HPDE6-E6E7 (cell line): ENCODE results near the gene GOLGA2.
"Not testable (repeated sequence)": the region's sequence is repeated elsewhere in the genome, so short reads cannot be mapped to it uniquely, and the experiment has no call there.

Experiments used
- DNase-seq: peaks from one replicate; pipeline ENCODE4 v3.0.0; 2011; ENCODE audit warnings: missing footprints; ENCODE audit errors: extremely low spot score

GOLGA2 gene

DNA sequence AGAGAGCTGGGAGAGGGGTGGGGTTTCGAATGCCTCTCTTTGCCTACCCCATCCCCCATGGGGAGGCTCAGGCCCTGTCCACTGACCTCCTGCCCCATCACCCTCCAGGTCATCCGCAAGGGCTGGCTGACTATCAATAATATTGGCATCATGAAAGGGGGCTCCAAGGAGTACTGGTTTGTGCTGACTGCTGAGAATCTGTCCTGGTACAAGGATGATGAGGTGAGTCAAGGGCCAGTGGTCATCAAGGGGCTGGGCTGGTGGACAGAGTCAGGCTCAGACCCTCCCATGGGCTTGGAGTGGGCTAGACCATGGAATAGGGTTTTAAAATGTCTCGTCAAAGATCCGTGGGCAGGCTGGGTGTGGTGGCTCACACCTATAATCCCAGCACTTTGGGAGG lies 33.7 kb downstream of the GOLGA2 start:
- DNase-seq, result no peak

DNA sequence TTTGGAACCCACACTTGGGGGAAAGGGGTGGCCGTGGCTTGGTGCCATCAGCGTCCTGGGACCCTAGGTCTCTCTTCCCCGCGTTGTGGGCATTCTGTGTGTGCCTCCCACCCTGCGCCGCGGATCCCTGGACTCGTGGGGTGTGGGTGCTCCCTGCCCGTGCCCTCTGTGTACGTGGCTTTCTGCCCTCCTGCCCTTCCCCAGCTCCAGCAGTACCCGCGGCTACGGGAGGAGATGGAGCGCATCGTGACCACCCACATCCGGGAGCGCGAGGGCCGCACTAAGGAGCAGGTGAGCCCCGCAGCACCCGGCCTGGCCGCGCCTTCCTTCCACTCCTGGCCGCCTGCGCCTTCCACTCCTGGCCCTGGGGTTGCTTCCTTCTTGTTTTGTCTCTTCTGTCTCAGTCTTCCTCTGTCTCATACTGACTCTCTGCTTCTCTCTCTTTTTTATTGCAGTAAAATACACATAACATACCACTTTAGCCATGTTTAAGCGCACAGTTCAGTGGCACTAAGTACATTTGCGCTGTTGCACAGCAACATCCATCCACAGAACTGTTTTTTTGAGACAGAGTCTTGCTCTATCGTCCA lies 41.9 kb downstream of the GOLGA2 start:
- DNase-seq, result no peak

DNA sequence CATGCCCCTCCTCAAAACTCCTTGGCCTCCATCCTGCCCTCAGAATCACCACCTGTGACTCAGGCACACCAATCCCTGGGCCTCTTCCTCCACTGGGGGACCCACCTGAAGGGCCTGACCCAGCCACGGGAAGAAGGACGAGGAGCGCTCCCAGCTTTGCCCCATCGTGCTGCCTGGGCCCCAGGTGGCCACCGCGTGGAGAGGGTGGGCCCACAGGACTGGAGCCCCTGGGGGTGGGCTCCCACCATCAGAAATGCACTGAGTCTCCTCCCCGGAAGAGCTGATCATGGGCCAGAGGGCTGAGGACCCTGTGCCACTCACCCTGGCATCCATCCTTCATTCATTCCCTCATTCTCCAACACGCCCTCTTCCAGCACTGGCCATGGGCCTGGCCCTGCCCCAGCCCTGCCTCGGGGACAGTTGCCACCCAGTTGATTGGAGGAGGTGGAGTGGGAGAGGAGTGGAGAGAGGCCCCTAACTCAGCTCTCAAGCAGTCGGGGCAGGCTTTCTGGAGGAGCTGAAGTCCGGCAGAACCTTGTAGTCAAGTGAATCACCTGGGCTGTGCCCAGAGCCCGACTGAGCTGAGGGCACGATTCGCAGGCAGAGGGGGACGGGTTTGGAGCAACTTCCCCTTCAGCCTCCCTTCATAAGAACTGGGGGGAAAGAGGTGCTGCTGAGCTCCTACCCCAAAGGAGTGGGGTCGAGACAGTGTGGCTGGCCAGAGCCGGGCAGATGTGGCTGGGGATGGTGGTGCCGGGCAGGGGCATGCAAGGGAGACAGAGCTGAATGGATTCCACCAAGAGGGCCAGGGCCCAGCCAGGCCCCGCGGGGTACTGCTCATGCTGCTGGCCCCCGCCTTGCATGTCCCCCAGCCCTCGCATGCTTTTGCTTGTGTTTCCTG lies 43.0 kb downstream of the GOLGA2 start:
- DNase-seq, result no peak

DNA sequence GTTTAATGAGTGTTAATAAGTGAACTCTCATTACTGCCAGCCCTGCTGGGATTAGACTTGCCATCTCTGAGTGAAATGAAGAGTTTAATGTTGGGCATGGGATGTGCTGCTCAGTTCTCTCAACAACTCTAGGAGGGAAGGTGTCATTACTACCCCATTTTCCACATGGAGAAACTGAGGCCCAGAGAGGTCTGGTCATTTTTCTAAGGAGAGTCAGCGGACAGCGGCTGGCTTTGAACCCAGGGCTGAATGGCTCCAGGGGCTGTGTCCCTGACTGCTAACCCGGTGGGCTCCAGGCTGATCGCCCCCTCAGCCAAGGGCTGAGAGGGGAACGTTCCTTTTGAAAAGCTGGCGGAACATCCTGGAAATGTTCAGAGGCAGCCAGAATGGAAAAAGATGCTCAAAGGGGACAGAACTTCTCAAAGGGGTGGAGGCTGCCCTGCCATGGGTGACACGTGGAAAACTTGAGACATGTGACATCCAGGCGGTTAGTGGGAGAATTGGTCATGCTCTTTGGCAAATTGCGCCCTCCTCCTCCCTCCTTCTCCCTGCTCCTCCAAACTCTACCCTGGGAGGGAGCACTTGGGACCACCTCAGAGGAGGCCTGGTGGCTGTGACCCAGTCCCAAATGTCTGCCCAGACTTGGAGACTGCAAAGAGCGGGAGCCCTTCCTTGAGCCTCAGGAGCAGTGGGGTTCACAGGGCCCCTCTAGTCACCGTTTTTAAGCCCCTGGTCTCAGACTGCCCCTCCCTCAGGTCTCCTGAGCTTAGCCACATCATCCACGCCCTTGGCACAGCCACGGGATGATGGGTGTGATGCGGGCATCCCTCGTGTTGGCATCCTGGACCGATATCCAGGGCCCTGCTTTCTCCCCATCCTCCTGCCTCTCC lies 43.9 kb downstream of the GOLGA2 start:
- DNase-seq, result no peak

DNA sequence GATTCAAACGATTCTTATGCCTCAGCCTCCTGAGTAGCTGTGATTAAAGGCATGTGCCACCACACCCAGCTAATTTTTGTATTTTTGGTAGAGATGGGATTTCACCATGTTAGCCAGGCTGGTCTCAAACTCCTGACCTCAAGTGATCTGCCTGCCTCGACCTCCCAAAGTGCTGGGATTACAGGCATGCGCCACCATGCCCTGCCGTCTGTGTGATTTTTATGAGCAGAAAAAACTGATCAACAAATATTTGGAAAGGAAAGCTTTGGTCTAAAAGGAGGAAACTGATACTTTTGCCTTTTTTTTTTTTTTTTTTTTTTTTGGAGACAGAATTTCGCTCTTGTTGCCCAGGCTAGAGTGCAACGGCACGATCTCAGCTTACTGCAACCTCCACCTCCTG lies 44.9 kb downstream of the GOLGA2 start:
- DNase-seq, result not testable (repeated sequence)

DNA sequence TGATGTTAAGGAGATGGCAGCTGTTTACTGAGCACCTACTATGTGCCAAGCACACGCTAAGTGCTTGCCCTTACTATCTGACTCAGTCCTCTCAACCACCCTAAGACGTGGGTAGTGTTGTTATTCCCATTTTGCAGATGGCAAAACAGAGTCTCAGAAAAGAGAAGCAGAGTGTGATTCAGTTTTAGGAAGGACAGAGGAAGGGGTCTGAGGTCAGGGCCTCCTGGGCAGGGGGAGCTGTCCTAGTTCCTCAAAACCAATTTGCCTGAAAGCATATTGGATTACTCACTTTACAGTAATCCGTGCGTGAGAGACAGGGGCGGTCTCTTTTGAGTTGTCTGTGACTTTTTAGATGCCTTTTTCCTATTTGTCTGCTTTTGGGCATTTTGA lies 49.4 kb downstream of the GOLGA2 start:
- DNase-seq, result no peak

DNA sequence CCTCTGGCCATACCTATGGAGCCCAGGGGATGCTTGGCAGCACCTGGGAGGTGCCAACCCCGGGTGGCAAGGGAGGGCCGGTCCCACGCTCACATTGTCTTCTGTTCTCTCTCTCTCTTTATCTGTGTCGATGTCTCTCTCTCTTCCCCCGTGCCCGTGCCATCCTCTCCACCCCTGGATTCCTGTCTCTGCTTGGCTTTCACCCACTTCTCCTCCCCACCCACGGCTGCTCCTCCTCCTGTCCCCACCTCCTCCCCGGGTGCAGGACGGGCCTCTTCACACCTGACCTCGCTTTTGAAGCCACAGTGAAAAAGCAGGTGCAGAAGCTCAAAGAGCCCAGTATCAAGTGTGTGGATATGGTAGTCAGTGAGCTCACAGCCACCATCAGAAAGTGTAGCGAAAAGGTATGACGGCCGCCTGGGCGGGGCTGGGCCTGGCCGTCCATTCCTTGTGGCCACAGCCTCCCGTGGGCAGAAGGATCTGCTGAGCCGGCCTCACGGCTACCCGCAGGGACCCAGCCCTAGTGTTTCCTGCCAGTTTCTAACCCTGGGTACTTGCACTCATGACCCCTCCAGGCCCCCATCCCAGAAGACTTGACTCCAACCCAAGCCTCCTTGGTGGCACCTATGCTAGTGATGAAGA lies 49.9 kb downstream of the GOLGA2 start:
- DNase-seq, result no peak

DNA sequence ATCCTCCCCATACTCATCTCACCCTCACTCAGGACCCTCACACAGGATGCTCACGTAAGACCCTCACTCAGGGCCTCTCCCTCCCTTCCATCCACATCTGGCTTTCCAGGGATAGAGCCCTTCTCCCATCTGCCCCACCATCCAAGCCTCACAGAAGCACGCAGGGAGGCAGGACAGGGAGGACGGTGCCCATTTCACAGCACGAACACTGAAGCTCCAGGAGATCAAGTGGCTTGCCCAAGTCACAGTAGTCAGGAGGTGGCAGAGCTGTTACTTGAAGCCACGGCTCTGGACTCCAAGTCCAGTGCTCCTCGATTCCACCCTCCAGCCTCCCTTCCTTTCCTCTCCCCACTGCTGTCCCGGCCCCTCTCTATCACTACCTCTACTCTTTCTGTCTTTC lies 50.9 kb downstream of the GOLGA2 start:
- DNase-seq, result no peak

DNA sequence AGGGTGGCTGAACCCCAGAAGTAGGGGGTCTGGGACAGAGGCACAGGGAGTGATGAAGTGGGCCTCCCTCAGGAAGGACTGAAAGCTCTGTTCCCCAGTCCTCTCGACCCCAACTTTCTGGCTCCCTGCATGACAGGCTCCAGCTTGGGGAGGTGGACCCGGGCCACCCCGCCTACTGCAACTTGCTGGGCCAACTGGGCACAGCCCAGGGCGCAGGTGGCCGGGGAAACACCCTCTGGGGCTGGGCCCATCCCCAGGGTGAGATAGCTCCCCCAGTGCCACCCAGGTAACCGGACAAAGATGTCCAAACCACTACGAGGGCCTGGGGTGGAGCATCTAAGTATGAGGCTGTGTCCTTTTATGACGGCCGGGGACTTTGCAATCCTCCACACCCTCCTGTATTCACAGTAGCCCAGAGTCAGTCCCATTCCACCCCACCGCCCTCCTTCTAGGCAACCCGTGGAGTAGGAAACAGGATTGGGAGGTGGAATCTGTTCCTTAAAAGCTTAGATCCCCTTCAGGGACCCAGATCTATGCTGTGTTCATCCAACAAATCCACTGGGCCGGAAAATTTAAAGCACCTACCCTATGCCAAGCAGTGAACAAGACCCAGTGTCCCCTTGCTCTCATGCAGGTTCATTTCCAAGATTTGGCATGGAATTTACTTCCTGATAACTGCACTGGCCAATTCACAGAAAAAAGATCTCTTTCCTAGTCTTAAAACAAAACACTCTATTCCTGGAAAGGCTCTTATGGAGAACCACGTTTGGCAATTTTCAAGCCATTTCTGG lies 52.7 kb downstream of the GOLGA2 start:
- DNase-seq, result no peak

DNA sequence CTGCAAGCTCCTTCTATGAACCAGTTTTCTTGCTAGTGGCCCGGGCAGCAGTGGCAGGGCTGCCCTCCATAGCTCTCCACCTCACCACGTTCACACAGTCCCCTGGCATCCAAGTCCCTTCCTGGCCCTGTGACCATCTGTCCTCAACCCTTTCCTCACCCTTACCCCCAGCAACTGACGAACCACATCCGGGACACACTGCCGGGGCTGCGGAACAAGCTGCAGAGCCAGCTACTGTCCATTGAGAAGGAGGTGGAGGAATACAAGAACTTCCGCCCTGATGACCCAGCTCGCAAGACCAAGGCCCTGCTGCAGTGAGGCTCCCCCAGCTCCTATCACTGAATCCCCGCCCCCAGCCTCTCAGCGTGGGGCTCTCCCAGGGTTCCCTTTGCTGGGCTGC lies 53.8 kb downstream of the GOLGA2 start:
- DNase-seq, result no peak

DNA sequence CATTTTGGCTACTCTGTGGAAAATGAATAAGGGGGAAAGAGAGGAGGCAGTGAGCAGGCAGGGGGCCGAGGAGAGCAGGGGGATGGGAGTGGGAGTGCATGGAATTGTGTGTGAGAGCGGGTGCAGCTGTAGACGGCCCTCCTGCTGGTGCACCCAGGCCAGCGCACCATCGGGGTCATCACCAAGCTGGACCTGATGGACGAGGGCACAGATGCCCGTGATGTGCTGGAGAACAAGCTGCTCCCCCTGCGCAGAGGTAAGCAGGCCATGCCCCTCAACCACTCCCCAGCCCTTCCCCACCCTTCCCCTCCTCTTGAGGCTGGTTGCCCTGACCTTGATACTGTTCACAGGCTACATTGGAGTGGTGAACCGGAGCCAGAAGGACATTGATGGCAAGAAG lies 56.0 kb downstream of the GOLGA2 start:
- DNase-seq, result no peak

DNA sequence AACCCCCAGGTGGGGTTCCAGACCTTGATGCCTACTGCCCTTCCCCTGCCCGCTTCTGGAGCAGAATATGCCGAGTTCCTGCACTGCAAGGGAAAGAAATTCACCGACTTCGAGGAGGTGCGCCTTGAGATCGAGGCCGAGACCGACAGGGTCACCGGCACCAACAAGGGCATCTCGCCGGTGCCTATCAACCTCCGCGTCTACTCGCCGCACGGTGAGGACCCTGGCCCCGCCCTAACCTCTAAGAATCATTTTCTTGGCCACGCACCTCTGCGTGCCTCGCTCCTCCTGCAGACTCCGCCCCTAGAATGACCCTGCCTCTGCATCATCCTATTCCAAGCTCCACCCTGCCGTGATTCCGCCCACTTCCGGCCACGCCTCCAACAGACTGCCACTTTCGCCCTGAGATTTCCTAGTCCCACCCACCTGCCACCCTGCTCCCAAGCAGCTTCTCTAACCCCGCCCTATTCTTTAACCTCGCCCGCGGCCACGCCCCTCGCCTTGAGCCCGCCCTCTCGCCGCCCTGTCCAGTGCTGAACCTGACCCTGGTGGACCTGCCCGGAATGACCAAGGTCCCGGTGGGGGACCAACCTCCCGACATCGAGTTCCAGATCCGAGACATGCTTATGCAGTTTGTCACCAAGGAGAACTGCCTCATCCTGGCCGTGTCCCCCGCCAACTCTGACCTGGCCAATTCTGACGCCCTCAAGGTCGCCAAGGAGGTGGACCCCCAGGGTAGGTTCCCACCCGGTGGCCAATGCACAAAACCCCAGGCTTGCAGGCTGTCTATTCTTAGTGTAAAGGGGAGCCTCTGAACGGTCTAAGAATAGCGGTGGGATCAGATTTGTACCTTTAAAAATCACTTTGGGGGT lies 57.1 kb downstream of the GOLGA2 start:
- peak; percentile 99 for DNase-seq

DNA sequence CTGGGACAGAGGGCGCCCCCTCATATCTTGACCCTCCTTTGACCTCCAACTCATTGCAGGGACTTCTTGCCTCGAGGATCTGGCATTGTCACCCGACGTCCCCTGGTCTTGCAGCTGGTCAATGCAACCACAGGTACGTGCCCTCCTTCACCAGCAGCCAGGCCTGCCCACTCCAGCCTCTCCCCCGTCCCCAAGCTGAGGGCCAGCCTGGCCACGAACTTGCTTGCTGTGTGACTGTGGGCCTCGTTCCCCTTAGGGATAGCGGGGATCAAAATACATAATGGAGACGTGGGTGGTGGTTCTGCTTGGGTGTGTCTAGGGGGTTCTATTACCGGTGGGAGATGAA lies 57.7 kb downstream of the GOLGA2 start:
- DNase-seq, result no peak

DNA sequence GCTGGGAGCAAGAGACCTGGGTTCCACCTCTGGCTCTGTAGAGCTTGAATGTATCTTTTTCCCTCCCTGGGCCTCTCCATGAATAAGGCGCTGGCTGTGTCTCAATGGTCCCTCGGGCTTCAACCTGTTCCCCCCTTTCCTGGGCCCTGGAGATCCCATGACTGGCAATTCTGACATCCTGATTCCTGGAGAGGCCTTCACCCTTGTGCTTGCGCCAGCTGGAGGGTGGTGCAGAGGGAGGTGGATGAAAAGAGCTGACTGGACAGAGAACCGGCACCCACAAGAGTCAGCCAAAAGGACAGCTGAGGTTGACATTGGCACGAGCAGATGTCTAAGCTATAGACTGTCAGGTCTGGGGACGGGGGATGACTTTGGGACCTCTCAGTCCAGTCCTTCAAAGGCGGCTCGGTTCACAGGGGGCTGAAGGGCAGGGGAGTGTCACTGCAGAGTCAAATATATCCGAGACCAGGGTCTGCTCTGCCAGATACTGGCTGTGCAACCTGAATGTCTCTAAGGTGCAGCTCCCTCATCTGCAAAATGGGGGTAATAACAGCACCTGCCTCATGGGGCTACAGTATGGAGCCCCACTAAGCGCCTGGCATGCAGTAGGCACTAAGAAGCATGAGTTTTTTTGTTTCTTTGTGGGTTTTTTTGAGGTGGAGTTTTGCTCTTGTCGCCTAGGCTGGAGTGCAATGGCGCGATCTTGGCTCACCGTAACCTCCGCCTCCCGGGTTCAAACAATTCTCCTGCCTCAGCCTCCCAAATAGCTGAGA lies 58.8 kb downstream of the GOLGA2 start:
- DNase-seq, result no peak

DNA sequence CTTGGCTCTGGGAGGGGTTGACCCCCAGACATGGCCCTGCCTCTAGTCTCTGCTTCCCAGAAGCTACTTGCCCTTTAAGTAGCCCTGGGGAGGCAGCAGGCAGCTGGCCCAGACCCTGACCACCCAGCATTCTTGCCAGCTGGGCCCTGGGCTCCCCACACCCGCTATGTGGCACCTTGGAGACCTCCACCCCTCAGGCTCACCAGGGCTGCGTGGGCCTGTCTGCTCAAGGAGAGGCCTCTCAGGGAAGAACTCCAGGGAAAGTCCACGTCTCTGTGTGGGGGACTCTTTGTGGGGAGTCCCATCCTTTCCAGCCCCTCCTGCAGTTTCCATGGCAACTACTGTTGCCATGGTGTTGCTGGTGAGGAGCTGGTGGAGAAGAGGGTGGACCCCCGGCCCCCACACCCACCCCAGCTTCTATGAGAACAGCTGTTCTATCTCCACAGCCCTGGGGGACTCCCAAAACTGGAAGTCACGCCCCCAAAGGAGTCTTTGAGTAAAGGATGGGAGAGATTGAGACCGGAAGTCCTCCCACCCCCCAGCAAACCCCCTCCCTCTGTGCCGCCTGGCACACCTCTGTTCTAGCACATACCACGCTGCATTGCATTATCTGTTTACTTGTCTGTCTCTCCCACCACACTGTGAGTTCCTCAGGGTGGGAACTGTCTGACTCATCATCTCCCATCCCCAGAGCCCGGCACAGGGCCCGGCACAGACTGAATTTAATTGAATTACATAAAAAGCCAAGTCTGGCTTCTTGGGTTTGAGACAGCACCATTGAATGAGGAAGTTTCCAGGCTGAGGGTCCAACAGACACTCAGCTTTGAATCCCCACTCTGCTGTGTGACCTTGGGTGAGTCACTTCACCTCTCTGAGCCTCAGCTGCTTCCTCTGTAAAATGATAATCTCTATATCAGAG lies 60.1 kb downstream of the GOLGA2 start:
- no peak for DNase-seq

DNA sequence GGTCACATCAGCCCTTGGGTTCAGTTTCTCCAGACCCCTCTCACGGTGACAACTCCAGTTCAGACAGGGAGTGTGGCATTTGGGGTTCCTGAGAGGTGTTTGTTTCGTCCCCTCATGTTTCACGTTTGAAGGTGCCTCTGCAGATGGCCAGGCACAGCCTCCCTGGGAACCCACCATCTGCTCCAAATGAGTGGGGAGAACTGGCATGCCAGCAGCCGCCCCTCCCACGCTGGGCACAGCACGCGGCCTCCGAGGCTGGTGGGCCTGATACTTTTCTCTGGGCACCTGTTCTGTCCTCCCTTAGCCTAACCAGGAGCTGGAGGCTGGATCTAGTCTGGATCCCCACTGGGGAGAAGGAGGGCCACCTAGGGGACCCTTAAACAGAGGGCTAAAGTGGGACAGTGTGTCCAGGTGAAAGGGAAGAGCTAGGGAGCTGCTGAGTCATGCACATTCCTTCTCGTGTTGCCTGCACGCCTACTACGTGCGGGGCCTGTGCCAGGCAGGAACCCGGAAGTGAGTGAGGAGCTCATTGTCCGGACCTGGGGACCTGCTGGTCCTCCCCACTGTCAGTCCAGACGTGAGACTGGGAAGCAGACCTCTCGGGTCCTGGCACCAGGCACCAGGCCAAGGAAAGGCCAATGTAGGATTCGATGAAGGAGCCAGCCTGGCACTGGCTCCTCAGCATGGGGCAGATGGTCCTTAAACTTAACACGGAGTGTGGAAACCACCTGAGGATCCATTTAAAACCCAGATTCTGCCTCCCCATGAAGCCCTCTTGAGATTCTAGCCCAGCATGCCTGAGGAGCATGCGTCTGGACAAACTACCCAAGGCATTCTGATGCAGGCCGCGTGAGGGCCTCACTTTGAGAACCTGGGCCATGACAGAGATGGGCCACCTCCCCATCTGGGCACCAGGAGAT lies 61.0 kb downstream of the GOLGA2 start:
- no peak for DNase-seq

DNA sequence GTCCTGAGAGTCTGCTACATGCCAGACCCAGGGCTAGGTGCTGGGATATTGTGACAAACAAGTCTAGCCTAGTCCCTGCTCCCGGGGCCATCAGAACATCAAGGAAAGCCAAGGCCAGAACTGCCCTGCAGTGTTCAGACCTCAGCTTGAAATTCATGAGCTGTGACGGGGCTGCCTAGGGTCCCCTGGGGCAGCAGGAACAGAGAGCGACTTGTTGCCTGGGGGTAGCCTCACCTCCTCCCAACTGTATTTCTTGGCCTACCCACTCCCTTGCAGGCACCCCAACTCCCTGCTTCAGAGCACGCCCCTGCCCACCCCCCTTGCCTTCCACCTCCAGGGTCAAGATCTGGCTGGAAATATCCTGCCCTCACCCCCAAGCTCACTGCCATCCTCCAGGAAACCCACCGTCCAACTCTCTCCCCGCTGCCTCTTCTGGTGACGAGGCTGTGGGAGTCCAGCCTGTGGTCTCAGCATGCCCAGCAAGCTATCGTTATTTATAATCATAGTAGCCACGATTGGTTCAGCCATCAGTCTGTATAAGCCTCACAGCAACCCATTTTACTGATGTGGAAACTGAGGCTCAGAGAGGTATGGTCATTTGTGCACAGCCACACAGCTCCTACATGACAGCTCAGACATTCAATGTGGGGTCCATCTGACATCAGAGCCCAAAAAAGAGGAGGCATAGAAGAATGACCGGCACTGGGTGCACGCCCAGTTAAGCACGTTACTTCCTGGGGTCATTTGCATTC lies 61.9 kb downstream of the GOLGA2 start:
- no peak for DNase-seq
